ENCODE results near the gene ZC3H10. TPM values are rescaled to one million over a fixed set of nuclear protein-coding genes. Genes with fewer than 3 reads are reported as not detected.

The ZC3H10 gene
- total and polyA plus RNA-seq, 2 of the 8 experiments (the other 6 are each of a cell fraction or from before 2014, with no cell fraction given) = 4.0 to 11.2 TPM

DNA sequence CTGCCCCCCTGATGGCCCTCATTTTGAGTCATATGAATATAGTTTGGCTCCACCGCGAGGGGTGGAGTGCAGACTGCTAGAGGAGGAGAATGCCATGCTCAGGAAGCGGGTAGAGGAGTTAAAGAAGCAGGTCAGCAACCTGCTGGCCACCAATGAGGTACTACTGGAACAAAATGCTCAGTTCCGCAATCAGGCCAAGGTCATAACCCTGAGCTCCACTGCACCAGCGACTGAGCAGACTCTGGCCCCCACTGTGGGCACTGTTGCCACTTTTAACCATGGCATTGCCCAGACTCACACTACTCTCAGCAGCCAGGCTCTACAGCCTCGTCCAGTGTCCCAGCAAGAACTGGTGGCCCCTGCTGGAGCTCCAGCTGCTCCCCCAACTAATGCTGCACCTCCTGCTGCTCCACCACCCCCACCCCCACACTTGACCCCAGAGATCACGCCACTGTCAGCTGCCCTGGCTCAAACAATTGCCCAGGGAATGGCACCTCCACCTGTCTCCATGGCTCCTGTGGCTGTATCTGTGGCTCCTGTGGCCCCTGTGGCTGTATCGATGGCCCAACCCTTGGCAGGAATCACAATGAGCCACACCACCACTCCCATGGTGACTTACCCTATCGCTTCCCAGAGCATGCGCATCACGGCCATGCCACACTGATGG lies 3.3 kb downstream of the ZC3H10 start (continued):
- TF ChIP-seq RAD21 (IDR thresholded peaks at IDR 0.05 in 1 of 2, conservative IDR thresholded peaks at IDR 0.05 in 1 of 2; ENCODE audit: low read depth in 2 of 2, low read length in 2 of 2) = no peak

Measured in H1 (cell line).